GM18951 (cell line): ENCODE measurements around the gene CABP1.
"Not testable (repeated sequence)": the region's sequence is repeated elsewhere in the genome, so short reads cannot be mapped to it uniquely, and the experiment has no call there.

Source experiments
- POLR2A ChIP-seq: IDR thresholded peaks from 4 replicates; pipeline ENCODE4 v1.6.1; 2011; ENCODE audit warnings: mild to moderate bottlenecking; ENCODE audit not compliant: insufficient read length, insufficient read depth; ENCODE audit errors: extremely low read depth
- in situ Hi-C: fragments of 300-500 bp; cut with MboI; formaldehyde crosslinking; loops from one replicate; pipeline ENCODE4 v1.12.0; 2022; ENCODE audit warnings: low sequenced_read_pairs, mixed read lengths, inconsistent platforms; ENCODE audit not compliant: unreplicated experiment

CABP1 gene

DNA sequence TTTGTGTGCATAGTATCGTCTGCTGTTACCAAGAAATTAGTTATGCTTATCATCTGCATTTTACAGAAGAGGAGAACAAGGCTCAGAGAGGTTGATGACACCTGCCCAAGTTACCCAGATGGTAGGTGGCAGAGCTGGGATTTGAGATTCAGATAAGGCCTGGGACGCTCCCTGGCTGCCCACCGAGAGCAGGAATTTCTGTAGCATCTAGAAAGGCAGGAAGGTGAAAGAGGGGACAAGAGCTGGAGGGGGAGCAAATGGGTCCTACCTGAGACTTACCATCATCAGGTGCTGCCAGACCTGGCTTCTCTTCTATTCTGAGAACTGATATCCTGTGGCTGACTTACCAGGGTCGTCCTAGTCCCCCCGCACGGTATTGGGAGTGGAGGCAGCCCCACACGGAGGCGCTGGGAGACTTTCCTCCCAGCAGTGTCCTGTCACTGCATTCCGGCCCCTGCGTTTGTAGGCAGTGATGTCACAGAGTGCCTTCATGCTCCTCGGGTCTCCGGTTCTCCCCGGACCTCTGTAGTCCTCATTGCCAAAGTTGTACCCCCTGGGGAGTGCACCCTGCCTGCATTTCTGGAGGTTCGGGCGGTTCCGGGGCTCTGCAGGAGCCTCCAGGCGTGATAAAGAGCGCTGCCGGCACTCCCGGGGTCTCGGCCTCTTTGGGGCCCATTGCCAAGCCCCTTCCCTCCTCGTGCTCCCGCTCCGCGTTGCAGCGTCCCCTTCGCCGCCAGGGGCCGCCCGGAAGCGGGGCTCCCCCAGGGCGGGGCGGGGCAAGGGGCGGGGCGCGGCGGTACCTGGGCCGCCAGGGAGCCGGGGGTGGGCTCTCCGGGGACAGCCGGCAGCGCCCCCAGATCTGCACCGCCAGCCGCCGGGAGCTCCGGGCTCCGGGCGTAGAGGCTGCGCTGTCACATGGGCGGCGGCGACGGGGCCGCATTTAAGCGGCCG is at the start of gene CABP1:
Gene CABP1 (plus strand): TSS at position 856 of the 951 bp plus-strand sequence. CDS start 60 bp downstream, at position 916.
- in situ Hi-C loops = loop anchor here (10.0 kb wide), 1 partner anchor 75 kb away; the partner anchor contains the start of gene UNC119B
- TF ChIP-seq POLR2A = no peak

- in situ Hi-C loops = no loop called here
- no peak for TF ChIP-seq POLR2A
Measured at GRCh38 chr12:120590741-120591407, 49.6 kb upstream of the CABP1 start.

- TF ChIP-seq POLR2A = no peak
Measured at GRCh38 chr12:120592121-120593049, 48.0 kb upstream of the CABP1 start.

DNA sequence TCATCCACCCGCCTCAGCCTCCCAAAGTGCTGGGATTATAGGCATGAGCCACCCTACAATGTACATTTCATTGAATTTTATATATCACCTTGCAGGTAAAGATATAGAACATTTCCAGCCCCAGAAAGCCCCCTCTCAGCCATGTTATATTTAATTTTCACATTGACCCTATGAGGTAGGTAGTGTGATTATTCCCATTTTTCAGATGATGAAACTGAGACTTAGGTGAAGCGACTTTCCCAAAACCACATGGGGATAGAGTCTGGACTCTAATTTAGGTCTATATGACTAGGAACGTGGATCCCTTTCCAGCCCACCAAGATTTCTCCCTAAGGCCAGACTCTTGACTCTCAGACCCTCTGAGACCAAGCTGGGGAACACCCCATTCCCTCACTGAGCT is 43.5 kb upstream of the CABP1 start:
- TF ChIP-seq POLR2A = no peak
- in situ Hi-C loops = no loop called here

More at GRCh38 chr12:120592121-120593049, 48.0 kb upstream of the CABP1 start:
- in situ Hi-C loops = no loop called here

DNA sequence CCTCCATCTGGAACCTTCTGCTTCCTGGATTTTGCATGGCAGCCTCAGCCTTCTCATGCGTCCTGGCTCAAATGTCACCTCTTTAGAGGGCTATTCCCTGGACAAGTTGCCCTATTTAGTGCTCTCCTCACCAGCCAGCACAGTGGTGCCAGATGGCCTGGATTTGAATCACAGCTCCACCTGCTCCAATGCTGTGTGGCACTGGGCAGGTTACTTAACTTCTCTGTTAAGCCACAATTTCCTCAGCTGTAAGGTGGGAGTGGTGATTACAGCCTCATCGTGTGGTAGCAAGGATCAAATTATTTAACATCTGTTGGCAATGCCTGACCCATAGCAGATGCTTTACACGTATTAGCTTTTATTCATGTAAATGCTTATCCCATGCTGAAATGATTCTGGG is 42.6 kb upstream of the CABP1 start:
- in situ Hi-C loops = no loop called here
- TF ChIP-seq POLR2A = no peak

- in situ Hi-C loops = no loop called here
- no peak for TF ChIP-seq POLR2A
Measured at GRCh38 chr12:120598674-120599463, 41.6 kb upstream of the CABP1 start.

DNA sequence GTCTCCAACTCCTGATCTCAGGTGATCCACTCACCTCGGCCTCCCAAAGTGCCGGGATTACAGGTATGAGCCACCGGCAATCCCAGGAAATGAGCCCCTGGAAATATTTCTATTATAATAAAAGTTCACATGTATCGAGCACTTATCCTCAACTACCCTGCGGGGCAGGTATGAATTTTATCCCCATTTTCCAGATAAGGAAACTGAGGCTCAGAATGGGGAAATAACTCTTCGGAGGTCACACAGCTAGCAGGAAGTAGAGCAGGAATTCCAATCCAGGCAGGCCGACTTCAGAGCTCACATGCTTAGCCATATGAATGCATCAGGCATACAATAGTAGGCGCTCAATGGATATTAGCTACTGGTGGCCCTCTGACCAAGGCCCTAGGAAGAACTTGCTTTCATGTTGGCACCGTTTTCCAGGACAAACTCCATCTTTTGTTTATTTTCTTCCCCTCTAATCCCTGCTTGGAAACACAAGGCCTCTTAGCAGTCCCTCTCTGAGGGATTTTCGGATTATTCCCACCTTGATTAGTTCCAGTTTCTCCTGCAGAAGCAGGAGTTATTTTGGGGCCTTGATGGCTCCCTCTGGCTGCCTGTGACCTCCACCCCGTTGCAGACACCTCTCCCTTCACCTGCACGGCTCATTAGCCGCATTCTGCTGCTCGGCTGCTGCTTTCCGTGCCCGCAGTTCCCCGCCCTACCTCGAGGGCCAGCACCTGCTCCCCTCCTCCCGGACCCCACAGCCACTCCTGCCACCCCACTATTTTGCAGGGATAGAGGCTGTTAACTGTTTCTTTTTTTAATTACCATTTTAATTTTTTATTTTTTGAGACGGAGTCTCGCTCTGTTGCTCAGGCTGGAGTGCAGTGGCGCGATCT is 40.5 kb upstream of the CABP1 start:
- in situ Hi-C loops = no loop called here
- TF ChIP-seq POLR2A = no peak

DNA sequence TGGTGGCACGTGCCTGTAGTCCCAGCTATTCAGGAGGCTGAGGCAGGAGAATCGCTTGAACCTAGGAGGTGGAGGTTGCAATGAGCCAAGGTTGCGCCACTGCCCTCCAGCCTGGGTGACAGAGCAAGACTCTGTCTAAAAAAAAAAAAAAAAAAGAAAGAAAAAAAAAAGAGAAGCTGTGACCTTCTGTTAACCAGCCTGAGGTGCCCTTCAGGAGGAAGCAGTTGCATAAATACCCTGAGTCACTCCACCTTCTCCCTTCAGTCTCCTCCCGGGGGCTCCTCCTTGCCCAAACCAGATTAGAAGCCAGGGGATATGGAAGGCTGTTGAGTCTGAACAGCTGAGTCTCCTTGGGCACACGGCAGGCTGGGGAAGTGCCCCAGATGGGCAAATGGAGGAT is 38.0 kb upstream of the CABP1 start:
- in situ Hi-C loops = not testable (repeated sequence)

DNA sequence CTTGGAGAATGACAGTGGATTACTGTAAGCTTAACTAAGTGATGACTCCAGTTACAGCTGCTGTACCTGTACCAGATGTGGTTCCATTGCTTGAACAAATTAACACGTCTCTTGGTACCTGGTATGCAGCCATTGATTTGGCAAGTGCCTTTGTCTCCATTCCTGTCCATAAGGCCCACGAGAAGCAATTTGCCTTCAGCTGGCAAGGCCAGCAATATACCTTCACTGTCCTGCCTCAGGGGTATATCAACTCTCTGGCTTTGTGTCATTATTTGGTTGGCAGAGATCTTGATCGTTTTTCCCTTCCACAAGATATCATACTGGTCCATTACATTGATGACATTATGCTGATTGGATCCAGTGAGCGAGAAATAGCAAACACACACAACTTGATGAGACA is 29.9 kb upstream of the CABP1 start:
- in situ Hi-C loops = no loop called here
- TF ChIP-seq POLR2A = no peak

DNA sequence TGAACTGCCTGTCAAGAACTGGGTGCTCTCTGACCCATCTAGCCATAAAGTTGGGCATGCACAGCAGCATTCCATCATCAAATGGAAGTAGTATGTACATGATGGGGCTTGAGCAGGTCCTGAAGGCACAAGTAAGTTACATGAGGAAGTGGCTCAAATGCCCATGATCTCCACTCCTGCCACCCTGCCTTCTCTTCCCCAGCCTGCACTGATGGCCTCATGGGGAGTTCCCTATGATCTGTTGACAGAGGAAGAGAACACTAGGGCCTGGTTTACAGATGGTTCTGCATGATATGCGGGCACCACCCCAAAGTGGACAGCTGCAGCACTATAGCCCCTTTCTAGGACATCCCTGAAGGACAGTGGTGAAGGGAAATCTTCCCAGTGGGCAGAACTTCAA is 28.9 kb upstream of the CABP1 start:
- in situ Hi-C loops = not testable (repeated sequence)

GRCh38 chr12:120614848-120615247 is 25.6 kb upstream of the CABP1 start:
- TF ChIP-seq POLR2A = no peak
- in situ Hi-C loops = no loop called here

DNA sequence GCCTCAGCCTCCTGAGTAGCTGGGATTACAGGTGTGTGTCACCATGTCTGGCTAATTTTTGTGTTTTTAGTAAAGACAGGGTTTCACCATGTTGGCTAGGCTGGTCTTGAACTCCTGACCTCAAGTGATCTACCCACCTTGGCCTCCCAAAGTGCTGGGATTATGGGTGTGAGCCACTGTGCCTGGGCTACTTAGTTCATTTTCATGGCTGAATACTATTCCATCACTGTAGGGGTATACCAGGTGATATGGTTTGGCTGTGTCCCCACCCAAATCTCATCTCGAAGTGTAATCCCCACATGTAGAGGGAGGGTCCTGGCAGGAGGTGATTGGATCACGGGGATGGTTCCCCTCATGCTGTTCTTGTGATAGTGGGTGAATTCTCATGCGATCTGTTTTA is 23.2 kb upstream of the CABP1 start:
- in situ Hi-C loops = not testable (repeated sequence)

- in situ Hi-C loops = not testable (repeated sequence)
Measured at GRCh38 chr12:120617767-120618166, 22.7 kb upstream of the CABP1 start.
